Transverse colon (tissue), 3 donors: Measurements from ENCODE around the gene TRDN.

ENCODE experiments used
- CTCF ChIP-seq, 5 experiments: fragments of 200-600 bp in 3 of 5; fragments of 450-650 bp in 2 of 5; sonication (generic) in 3 of 5; IDR thresholded peaks; 1 replicate in 2 of 5; 2 replicates in 3 of 5; pipeline ENCODE4 v1.5.1; 2016 to 2017; ENCODE audit warnings: antibody characterized with exemption in 5 of 5, inconsistent platforms in 3 of 5, mild to moderate bottlenecking in 2 of 5, moderate library complexity in 1 of 5
- POLR2A ChIP-seq: fragments of 450-650 bp; IDR thresholded peaks from one replicate; pipeline ENCODE4 v1.6.1; 2016; ENCODE audit warnings: antibody characterized with exemption, mild to moderate bottlenecking, moderate library complexity

DNA sequence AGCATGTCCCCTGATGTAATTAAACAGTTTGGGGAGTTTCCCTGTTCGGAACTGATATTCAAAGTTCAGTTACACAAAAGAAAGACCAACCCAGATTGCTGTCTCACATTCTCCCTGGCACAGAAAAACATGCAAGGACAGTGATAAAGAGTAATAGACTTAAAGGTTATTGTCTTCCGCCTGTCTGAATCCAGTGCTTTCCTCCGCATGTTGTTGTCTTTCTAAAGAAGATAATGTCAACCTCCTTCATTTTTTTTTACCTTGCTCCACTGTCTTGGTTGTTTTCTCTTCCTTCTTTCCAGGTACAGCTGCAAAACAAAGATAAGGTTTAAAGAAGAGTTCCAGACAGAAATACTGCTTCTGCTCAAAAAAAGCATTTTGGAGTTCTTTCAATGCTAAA lies 284.5 kb downstream of the TRDN start:
- TF ChIP-seq CTCF (IDR thresholded peaks at IDR 0.05): no peak
- no peak for TF ChIP-seq POLR2A
